Left ventricle myocardium superior (tissue), 1 donor: ENCODE data around the gene ZBTB7A. TPM values are rescaled to one million over a fixed set of nuclear protein-coding genes. Genes with fewer than 3 reads are reported as not detected.

Experiments
- ATAC-seq: fragments of 200-7000 bp; cut with Tn5 transposase; one replicate; pipeline ENCODE4 v1.9.1; 2020; ENCODE audit warnings: mild to moderate bottlenecking, moderate library complexity
- DNase-seq: peaks from one replicate; pipeline ENCODE4 v3.0.0-alpha.2; 2020
- intact Hi-C: fragments of 100-400 bp; cut with micrococcal nuclease; formaldehyde crosslinking; loops from one replicate; pipeline ENCODE4 v1.11.0; 2022
- total RNA-seq: library from RNA; stranded (reverse); fragmentation: NEBNext Ultra II Directional; extraction: Animal tissue kit (Norgen Biotek cat#: 25700); gene quantifications from one replicate; pipeline ENCODE4 v1.2.1, GENCODE V29; 2021
- donor health status: DM: no; HTN: yes; CAD: no; lungs with severe emphysema.

ZBTB7A gene
- total RNA-seq, 1 donor from 2014 or later = 35.2 TPM

DNA sequence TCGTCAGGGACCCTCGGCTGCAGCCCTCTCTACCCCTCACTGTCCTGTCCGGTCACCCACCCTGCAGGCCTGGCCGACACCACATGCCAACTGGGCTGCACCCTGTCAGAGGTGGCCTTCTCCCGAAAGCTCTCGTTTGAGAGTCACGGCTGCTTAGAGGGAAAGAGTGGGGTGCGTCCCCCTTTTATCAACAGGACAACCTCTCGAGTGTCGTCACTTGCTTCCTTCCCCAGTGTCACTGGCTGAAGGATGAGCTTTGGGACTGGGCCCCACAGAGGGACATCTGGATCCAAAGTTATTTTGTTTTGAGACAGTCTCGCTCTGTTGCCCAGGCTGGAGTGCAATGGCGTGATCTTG is 28.8 kb upstream of the ZBTB7A start:
- intact Hi-C loops = no loop called here
- no peak for DNase-seq
- no peak for ATAC-seq

DNA sequence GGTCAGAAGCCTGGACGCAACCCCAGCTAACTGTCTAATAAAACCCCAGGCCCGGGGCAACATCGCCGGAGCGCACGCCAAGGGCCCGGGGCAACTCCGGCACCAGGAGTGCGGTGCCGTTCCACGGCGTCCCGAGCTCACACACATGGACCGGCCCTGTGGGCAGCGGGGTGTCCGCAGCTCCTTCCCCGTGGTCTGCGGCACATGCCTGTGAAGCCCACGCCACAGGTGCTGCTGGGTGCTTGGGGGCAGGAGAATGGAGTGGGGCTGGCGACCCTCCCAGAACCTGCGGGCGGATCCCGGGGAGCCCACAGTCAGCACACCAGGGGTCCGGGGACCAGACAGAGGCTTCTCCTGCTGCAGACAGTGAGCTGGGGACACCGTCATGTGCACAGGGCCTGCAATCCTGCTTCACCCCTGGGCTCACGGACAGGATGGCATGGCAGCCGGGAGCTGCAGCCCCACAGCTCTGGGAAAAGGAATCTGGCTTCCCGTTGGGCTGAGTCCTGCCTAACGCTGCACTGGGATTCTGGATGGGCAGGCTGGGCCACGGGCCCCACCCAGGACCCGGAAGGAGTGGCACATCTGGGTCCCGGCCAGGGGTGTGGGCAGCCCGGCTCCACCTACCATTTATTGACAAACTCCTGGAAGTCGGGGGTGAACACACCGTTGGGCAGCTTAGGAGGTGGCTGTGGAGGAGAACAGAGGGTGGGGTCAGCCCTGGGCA is 28.2 kb upstream of the ZBTB7A start:
- intact Hi-C loops = no loop called here
- DNase-seq (no peak), ATAC-seq (no peak)

- intact Hi-C loops = no loop called here
These were observed 27.6 kb upstream of the ZBTB7A start for GRCh38 chr19:4094291-4094690.

GRCh38 chr19:4093643-4094175 is 27.0 kb upstream of the ZBTB7A start:
- ATAC-seq (no peak), DNase-seq (no peak)
- intact Hi-C loops = no loop called here

More at GRCh38 chr19:4094291-4094690, 27.6 kb upstream of the ZBTB7A start:
- no peak for ATAC-seq
- DNase-seq = no peak

GRCh38 chr19:4090356-4091220 is 23.9 kb upstream of the ZBTB7A start:
- DNase-seq (no peak), ATAC-seq (no peak)
- intact Hi-C loops = no loop called here

DNA sequence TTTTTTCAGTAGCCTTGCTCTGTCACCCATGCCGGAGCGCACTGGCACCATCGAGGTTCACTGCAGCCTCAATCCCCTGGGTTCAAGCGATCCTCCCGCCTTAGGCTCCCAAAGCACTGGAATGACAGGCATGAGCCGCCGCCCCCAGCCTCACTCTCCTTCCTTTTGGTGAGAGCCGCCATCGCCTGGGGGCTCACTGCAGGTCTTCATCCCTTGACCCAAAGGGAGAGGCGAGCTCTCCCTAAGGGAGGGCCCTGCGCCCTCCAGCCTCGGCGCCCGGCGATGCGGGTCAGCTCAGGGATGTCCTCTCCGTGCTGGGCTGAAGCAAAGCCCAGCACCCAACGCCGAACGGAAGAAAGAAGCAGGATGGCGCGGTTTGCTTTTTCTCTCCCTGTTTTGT is 23.2 kb upstream of the ZBTB7A start:
- intact Hi-C loops = no loop called here
- no peak for DNase-seq
- no peak for ATAC-seq

DNA sequence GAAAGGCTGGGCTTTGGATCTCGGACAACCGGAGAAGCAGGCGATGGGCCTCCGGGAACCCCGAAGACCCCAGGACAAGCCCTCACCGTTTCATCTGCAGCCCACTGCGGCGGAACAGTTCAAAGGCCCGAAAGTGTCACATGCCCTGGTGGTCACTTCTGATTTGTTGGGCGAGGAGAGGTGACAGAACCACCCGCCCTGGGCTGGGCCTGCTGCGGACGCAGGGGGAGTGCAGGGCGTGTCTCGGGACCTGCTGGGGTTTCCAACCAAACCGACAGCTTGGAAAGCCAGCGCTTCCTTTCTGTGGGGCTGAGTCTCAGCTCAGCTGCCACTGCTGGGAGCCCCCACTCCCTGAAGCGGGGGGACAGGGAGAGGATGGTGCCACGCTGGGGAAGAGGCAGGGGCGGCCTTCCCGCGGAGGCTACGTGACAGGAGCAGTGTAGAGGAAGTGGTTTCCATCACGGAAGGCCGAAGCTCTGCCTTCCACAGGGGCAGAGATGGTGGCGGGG is 22.8 kb upstream of the ZBTB7A start:
- ATAC-seq = peak; percentile 49
- DNase-seq = no peak
- intact Hi-C loops = no loop called here

DNA sequence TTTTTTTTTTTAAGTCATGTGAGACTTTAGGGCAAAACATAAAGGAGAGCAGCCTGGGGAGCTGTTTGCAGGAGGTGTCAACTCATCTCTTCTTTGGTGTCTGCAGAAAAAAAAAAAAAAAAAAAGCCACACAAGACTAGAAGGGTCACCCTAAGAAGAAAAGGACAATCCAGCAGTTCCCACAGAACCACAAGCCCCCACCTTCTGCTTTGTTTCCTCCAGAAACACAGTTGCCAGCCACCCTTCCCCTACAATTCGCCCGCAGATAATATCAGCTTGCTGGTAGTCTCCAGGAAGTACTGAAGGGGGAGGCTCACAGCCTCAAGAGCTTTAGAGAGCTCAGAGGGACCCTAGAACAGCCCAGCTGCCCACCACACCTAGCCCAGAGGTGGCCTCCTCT is 22.3 kb upstream of the ZBTB7A start:
- intact Hi-C loops = no loop called here
- ATAC-seq (peak; percentile 10), DNase-seq (no peak)

GRCh38 chr19:4087787-4088679 is 21.3 kb upstream of the ZBTB7A start:
- ATAC-seq (no peak), DNase-seq (no peak)
- intact Hi-C loops = no loop called here

GRCh38 chr19:4086411-4086867 is 19.7 kb upstream of the ZBTB7A start:
- no peak for ATAC-seq
- DNase-seq = no peak
- intact Hi-C loops = no loop called here

DNA sequence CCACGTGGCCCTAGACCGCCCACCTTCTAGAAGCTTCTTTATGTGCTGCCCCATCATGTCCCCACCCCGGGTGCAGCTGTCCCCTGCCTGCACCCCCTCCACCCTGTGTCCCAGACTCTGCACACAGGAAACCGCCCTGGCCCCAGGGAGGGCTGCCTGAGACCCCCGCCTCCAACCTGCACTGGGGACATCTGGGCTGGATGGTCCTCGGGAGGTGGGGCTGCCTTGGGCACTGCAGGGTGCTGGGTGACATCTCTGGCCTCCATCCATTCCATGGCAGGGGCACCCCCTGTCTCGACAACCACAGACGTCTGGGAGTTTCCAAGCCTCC is 17.8 kb upstream of the ZBTB7A start:
- intact Hi-C loops = no loop called here

GRCh38 chr19:4083677-4084546 is 17.2 kb upstream of the ZBTB7A start:
- intact Hi-C loops = no loop called here
- ATAC-seq (peak; percentile 13), DNase-seq (no peak)

More for the DNA sequence above, 17.8 kb upstream of the ZBTB7A start:
- ATAC-seq (no peak), DNase-seq (no peak)

GRCh38 chr19:4082172-4082571 is 15.5 kb upstream of the ZBTB7A start:
- intact Hi-C loops = no loop called here
- ATAC-seq = no peak
- no peak for DNase-seq

DNA sequence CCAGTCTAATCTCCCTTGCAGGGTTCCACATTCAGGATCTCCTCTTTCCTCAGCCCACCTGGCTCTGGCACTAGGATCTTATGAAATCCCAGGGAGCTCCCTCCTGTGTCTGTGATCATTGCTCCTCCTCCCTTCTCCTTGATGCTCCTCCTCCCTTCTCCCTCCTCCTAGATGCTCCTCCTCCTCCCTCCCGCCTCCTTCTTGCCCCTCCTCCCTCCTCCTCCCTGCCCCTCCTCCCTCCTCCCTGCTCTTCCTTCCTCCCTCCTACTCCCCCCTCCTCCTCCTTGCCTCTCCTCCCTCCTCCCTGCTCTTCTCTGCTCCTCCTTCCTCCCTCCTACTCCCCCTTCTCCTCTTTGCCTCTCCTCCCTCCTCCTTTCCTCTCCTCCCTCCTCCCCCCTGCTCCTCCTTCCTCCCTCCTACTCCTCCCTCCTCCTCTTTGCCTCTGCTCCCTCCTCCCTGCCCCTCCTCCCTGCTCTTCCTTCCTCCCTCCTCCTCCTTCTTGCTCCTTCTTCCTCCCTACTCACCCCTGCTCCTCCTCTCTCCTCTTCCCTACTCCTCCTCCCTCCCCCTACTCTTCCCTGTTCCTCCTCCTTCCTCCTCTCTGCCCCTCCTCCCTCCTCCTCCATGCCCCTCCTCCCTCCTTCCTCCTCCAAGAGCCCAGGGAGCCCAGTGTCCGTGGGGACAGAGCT is 14.9 kb upstream of the ZBTB7A start:
- intact Hi-C loops = no loop called here
- DNase-seq (no peak), ATAC-seq (no peak)

GRCh38 chr19:4080473-4080872 is 13.8 kb upstream of the ZBTB7A start:
- intact Hi-C loops = no loop called here
- no peak for DNase-seq
- ATAC-seq = no peak

DNA sequence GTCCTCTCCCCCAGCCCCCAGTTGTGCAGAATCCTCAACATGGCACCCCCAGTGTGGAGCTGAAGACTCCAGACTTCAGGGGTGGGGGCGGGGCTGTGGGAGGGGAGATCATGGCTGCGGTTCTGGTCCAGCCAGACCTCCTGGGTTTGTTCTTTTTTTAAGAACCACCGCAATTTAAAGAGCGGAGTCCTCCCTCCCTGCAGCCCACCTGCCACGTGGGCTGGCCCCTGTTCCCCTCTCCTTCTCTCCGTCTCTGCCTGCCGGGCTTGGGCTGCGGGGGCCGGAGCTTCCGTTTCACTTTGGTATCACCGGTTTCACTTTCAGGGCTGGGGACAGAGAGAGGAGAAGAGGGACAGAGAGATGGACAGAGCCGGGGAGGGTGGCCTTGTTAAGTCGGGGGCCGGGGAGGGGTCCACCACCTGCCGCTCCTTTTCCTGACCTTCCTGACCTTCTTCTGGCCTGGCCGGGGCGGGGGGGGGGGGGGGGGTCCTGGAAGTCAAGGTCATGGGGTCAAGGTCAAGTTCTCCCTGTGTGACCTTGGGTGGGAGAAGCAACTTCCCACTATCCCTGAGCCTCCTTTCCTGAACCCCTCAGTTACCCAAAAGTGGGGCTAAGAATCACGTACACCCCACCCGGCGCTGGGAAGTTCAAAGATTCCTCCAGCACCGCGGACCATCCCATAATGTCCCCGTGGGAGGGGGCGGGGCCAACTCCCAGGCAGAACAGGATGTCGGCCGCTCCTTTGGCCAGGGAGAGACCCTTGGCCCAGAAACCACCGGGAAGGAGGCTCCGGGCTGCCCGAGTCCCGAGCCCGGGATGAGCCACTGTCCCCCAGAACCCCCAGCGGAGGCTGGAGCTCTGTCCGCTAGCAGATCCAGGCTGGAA is 11.3 kb upstream of the ZBTB7A start:
- peak; percentile 89 for DNase-seq
- peak; percentile 84 for ATAC-seq
- intact Hi-C loops = no loop called here

GRCh38 chr19:4077007-4077374 is 10.3 kb upstream of the ZBTB7A start:
- DNase-seq (no peak), ATAC-seq (peak; percentile 52)
- intact Hi-C loops = no loop called here
